ACC112 (cell line): ENCODE measurements around the gene BRI3BP.

Experiments
- H2AFZ ChIP-seq: fragments of 200-600 bp; sonication (generic); one replicate; pipeline ENCODE4 v1.6.0; 2017; ENCODE audit warnings: antibody characterized with exemption, low read length; ENCODE audit not compliant: unreplicated experiment
- H3K27ac ChIP-seq: fragments of 200-600 bp; sonication (generic); 2 replicates; pipeline ENCODE4 v1.5.1; 2014; ENCODE audit warnings: low read depth, mild to moderate bottlenecking, antibody characterized with exemption, low read length, moderate library complexity
- H3K27me3 ChIP-seq: fragments of 200-600 bp; sonication (generic); 2 replicates; pipeline ENCODE4 v1.6.1; 2014; ENCODE audit warnings: mild to moderate bottlenecking, antibody characterized with exemption, low read length, moderate library complexity, mixed read lengths; ENCODE audit not compliant: insufficient read depth
- H3K36me3 ChIP-seq: fragments of 200-600 bp; sonication (generic); 2 replicates; pipeline ENCODE4 v1.6.1; 2016; ENCODE audit warnings: mild to moderate bottlenecking, antibody characterized with exemption, low read length, moderate library complexity, mixed read lengths; ENCODE audit not compliant: insufficient read depth
- H3K4me1 ChIP-seq: fragments of 200-600 bp; sonication (generic); one replicate; pipeline ENCODE4 v1.6.1; 2016; ENCODE audit warnings: low read length, mixed read lengths; ENCODE audit not compliant: insufficient read depth, unreplicated experiment, control insufficient read depth
- H3K4me3 ChIP-seq: fragments of 200-600 bp; sonication (generic); 2 replicates; pipeline ENCODE4 v1.5.1; 2014; ENCODE audit warnings: mild to moderate bottlenecking, low read depth, low read length
- H3K79me2 ChIP-seq: fragments of 200-600 bp; sonication (generic); one replicate; pipeline ENCODE4 v1.6.0; 2016; ENCODE audit warnings: low read length; ENCODE audit not compliant: control insufficient read depth, unreplicated experiment, insufficient read depth

Gene BRI3BP

DNA sequence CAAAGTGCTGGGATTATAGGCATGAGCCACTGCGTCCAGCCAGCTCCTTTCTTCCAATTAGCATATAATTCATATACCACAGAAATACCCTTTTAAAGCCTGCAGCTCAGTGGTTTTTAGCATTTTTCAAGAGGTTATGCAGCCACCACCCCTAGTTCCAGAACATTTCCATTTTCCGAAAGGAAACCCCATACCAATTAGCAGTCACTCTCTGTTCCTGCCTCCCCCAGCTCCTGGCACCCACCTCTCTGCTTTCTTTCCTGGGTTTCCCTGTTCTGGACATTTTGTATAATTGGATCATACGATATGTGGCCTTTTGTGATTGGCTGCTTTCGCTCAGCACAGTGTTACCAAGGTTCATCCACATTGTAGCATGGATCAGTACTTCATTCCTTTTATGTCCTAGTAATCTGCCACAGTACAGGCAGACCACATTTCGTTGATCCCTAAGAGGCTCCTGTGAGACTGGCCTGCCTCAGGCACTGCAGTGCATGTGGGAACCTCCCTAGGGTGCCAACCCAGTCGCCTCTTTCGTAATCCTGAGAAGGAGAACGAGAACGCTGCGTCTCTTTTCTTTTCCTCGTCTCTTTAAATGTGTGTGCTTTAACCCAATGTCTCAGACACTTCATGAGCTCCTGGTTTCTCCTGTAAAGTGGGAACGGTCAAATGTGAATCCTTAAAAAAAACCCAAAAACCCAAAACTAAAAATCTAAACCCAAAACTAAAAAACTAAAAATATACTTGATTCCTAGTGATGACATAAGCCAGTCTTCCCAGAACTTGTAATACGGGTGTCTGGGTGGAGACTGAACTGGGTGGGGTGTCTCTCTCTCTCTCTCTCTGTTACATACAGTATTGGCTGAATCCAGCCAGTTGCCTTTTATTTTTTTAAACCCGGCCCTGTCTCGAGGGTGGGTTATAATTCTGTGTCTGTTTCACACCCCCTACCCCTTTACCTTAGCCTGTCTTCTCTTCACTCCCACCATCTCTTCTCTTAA lies 86.5 kb downstream of the BRI3BP start:
- Histone ChIP-seq H3K36me3 (peaks cover 8% of the 10 kb centered on the region; the same call in 1 of the 2 replicates), H3K4me1 (peaks cover 10% of the 10 kb centered on the region), H3K79me2 (no peaks in the 10 kb centered on the region), H3K27ac (peak overlapping the region; percentile 92), H3K27me3 (no peaks in the 10 kb centered on the region), H2AFZ (peak overlapping the region; percentile 69), H3K4me3 (peak overlapping the region; percentile 55)
